Kasumi-1 (cell line): ENCODE measurements around the gene CDS1.
A peak's percentile ranks its signal among the peaks of the same experiment; 100 is the strongest.
"Not testable (repeated sequence)": the region's sequence is repeated elsewhere in the genome, so short reads cannot be mapped to it uniquely, and the experiment has no call there.

Experiments
- DNase-seq, 2 experiments: peaks; one replicate each; lab custom pipeline; 2025; lab: John Stamatoyannopoulos, UW

CDS1 gene

GRCh38 chr4:84611531-84611930 lies 28.6 kb downstream of the CDS1 start:
- no peak for DNase-seq

GRCh38 chr4:84614891-84615290 lies 32.0 kb downstream of the CDS1 start:
- DNase-seq: no peak

DNA sequence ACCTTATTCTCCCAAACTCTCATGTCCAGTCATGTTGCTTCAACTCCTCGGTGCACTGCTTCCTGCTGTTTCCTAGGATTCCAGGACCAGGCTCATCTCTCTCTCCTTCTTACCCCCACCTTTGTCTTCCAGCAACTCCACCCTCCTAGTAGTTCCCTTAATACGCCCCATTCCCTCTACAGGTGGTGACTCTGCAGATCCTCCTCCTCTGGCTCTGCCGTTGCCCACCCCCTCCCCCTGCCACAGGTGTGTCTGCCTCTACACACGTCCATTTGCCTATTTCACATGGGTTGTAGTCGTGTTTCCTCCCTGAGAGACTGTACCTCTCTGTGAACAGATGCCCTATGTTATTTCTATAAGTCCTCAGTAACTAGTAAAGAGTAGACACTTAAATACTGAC lies 32.4 kb downstream of the CDS1 start:
- no peak for DNase-seq

GRCh38 chr4:84622959-84623358 lies 40.0 kb downstream of the CDS1 start:
- no peak for DNase-seq

DNA sequence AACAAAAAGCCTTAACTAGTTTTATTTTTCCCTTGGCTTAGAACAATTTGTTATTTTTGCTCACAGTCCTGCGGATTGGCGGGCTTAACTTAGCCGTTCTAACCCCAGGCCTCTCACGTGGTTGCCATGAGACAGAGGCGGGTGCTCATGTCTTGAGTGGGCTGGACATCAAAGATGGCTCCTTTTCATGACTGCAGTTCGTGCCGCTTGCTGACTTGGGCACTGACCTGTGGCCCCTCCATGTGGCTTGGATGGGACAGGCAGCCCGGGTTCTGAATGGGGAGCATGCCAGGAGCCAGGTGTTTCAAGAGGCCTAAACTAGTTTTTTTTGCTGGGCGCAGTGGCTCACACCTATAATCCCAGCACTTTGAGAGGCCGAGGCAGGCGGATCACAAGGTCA lies 40.7 kb downstream of the CDS1 start:
- DNase-seq: no peak

GRCh38 chr4:84626673-84627072 lies 43.7 kb downstream of the CDS1 start:
- no peak for DNase-seq

DNA sequence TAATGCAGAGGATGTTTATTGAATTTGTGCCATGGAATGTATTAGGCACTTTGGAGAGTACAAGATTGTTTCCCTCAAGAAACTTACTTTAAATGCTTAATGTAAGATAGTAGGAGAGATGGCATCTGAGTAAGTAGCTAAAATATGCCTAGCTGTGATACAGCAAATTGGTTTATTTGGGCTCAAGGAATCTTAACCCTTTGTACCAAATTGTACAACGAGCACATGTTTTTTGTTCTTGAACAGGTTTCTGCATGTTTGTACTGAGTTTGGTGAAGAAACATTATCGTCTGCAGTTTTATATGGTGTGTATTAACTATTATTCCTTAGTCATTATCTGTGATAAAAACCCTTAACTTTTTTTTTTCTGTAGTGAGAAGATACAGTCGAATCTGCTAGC lies 48.6 kb downstream of the CDS1 start:
- no peak for DNase-seq

DNA sequence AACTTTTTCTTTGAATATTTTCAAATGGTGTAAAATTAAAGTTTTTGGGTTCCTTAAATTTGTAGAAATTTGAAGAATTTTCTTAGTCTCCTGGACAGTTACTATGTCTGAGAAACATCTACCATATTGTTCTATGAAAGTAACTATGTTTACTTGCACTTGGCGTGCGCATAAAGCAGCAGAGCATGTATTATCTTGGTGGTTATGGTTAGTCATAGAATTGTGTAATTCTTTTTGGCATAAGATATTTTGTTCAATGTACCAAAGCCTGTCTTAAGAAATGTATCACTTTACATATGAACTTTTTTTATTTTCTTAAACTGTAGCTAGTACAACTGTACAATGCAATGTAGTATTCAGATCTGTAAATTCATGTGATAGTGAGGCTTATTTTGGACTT lies 49.2 kb downstream of the CDS1 start:
- DNase-seq: no peak

DNA sequence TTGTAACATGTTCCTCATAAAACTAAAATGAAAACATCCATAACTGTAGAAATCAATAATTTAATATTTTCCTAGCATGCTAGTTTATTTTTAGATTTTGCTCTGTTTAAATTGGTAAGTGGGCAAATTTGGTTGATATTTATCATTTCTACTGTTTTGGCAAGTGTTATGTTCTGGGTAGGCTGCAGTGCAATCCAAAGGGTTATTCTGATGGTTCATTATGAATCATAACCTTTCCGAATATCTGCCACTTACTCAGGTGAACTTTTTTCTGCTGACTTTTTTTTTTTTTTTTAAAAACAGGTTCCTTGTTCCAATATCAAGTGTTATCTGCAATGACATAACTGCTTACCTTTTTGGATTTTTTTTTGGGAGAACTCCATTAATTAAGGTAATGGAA lies 52.0 kb downstream of the CDS1 start:
- DNase-seq: no peak

- no peak for DNase-seq
Measured at GRCh38 chr4:84638092-84638491, 55.2 kb downstream of the CDS1 start.

DNA sequence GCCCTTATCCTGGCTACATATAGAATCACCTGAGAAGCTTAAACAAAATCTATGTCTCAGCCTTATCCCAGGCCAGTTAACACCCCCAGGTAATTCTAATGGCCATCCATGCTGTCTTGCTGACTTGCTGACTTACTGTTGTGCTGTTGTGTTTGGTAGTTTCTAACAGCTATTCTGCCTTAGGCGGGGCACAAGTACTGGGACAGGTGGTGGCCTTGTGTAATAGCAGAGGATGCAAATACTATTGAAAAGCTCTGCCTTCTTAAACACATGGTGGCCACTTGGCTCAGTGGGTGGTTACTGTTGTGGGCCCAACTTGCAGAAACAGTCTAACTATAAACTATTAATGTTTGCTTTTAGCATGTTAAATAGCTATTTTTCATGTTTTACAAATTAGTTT lies 56.2 kb downstream of the CDS1 start:
- DNase-seq: no peak

DNA sequence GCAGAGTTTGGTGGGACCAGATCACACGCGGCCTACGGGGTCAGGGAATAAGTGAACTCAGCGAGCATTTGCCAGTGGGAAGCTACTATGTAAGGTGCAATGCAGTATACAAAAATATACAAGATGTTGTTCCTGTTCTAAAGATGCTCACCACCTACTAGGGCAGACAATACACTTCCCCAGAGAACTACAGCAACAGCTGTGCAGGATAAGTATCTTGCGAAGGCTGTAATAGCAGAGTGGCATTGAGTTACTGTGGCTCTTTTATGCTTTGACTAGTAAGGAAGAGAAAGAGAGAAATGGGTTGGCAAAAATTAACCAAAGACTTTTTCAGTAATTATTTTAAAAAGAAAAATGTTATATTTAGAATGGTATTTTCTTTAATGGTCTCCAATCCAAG lies 61.2 kb downstream of the CDS1 start:
- DNase-seq: no peak

- DNase-seq: no peak
Measured at GRCh38 chr4:84647312-84647884, 64.5 kb downstream of the CDS1 start.

GRCh38 chr4:84648178-84648577 lies 65.3 kb downstream of the CDS1 start:
- DNase-seq: no peak

DNA sequence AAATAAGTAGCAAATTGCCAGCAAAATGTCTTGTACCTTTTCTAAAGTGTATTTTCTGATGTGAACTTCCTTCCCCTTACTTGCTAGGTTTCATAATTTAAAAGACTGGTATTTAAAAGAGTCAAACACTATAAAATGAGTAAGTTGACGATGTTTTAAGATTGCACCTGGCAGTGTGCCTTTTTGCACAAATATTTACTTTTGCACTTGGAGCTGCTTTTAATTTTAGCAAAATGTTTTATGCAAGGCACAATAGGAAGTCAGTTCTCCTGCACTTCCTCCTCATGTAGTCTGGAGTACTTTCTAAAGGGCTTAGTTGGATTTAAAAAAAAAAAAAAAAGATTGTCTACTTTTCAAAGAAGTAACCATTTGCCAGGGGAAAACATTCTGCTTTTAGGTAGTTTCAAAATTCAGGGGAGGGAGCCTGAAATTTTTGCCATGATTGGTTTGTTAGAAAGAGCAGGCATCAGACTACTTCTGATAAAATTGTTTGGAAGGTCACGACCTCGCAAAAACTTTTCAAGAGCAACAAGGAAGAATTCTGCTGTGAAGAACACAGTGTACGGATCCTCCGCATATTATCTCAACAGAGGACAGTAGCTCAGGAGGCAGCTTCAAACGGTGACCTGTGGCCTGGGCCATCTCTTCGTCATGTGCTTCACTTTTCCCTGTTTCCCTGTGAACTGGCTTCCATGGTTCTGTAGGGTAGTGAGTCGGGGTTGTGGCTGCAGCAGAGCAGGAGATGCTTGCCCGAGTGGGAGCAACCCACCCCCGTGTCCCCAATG lies 66.1 kb downstream of the CDS1 start:
- DNase-seq: peak; percentile 33 to 38

GRCh38 chr4:84651499-84651898 lies 68.6 kb downstream of the CDS1 start:
- no peak for DNase-seq

- DNase-seq: no peak
Measured at GRCh38 chr4:84652478-84652877, 69.6 kb downstream of the CDS1 start.

GRCh38 chr4:84660606-84661005 lies 77.7 kb downstream of the CDS1 start:
- no peak for DNase-seq

DNA sequence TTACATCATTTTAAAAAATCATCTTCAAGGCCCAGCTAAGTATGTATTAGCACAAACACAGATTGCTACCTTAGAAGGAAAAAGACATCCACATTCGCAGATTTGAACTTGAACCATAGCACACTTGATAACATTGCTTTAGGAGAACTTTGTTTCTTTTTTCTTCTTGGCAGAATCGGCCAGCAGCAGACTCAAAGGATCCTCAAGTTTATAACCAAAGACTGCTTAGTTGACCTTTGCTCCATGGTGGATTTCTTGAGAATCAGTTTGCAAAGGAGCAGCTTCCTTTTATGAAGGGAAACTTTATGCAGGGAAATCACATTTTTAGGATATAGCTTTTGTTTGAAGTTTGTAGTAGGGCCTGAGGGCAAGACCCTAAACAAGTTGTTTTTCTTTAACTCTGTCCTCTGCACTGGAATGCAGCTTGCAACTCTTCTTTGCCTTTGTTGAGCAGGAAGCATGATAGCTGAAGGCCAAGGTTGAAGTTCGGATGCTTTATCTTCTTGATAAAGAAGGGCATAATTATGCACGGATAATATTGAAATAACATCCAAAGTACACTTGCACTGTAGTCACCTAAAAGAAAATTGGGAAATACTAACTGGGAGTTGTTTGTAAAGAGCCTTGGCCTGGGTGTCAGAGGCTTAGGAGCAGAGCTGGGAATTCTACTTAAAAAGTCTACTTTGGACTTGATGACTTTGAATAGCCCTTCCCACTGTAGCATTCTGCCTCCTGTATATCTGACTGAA lies 78.4 kb downstream of the CDS1 start:
- DNase-seq: no peak

DNA sequence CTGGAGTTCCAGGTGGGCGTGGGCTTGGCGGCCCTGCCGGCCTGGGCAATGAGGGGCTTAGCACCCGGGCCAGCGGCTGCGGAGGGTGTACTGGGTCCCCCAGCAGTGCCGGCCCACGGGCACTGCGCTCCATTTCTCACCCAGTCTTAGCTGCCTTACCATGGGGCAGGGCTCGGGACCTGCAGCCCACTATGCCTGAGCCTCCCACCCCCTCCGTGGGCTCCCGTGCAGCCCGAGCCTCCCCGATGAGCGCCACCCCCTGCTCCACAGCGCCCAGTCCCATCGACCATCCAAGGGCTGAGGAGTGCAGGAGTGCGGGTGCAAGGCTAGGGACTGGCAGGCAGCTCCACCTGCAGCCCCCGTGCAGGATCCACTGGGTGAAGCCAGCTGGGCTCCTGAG lies 81.8 kb downstream of the CDS1 start:
- DNase-seq: not testable (repeated sequence)

GRCh38 chr4:84666439-84666838 lies 83.5 kb downstream of the CDS1 start:
- no peak for DNase-seq

- no peak for DNase-seq
Measured at GRCh38 chr4:84669201-84669600, 86.3 kb downstream of the CDS1 start.

- no peak for DNase-seq
Measured at GRCh38 chr4:84672177-84672576, 89.2 kb downstream of the CDS1 start.
